HCT116 (cell line): ENCODE data around the gene RGS7. TPM values are rescaled to one million over a fixed set of nuclear protein-coding genes. Genes with fewer than 3 reads are reported as not detected.

Experiments used
- ATAC-seq: fragments of 200-7000 bp; cut with Tn5 transposase; 2 replicates; pipeline ENCODE4 v1.9.1; 2020; ENCODE audit warnings: mild to moderate bottlenecking, moderate library complexity
- BruUV-seq: library from RNA; stranded (reverse); fragments of 400-500 nt; replicated peaks from 2 replicates; lab custom pipeline; 2021; lab: Mats Ljungman, UMichigan
- CTCF ChIA-PET: fragments of 300-600 bp; sonication (Branson Sonifier 250); formaldehyde crosslinking; loops from one replicate; lab custom pipeline; 2021; ENCODE audit warnings: antibody characterized with exemption; lab: Charles Lee
- POLR2A ChIA-PET: fragments of 300-600, 350-600 bp; sonication (Branson Sonifier 250); formaldehyde crosslinking; loops from one replicate; lab custom pipeline; 2021; ENCODE audit warnings: antibody characterized with exemption; lab: Charles Lee
- RAD21 ChIA-PET, 2 experiments: fragments of 300-600 bp; sonication (Branson Sonifier 250); formaldehyde crosslinking; loops; one replicate each; lab custom pipeline; 2023; ENCODE audit warnings: low total read pairs in 2 of 2; ENCODE audit not compliant: uncharacterized antibody in 2 of 2, unreplicated experiment in 2 of 2, low non-redundant PET in 1 of 2; lab: Charles Lee
- DNase-seq: peaks from one replicate; pipeline ENCODE4 v3.0.0-alpha.2; 2010; ENCODE audit warnings: low read depth, low spot score
- H2AFZ ChIP-seq: fragments of 200-600 bp; shearing (Covaris generic), sonication (generic); 2 replicates; pipeline ENCODE4 v1.6.1; 2017; ENCODE audit warnings: low read depth, mixed run types, mixed read lengths, antibody characterized with exemption, low read length; ENCODE audit not compliant: poor library complexity, severe bottlenecking
- H3K27ac ChIP-seq: 2 replicates; pipeline ENCODE4 v1.5.1; 2012; ENCODE audit warnings: low read depth, low read length
- H3K27me3 ChIP-seq: fragments of 200-600 bp; sonication (generic); 2 replicates; pipeline ENCODE4 v1.6.1; 2016; ENCODE audit warnings: mixed run types, low read length, mixed read lengths; ENCODE audit not compliant: insufficient read depth
- H3K36me3 ChIP-seq, 2 experiments: fragments of 200-500 bp in 1 of 2; fragments of 200-600 bp in 1 of 2; sonication (Bioruptor generic) in 1 of 2; sonication (generic) in 1 of 2; 2 replicates each; pipeline versions ENCODE4 v1.5.1 to v1.6.1; 2014 to 2016; ENCODE audit warnings: low read length in 2 of 2, inconsistent platforms in 1 of 2, mixed read lengths in 1 of 2, mixed run types in 1 of 2; ENCODE audit not compliant: insufficient read depth in 2 of 2, control insufficient read depth in 1 of 2
- H3K4me1 ChIP-seq, 2 experiments: fragments of 200-600 bp in 1 of 2; sonication (generic) in 1 of 2; 2 replicates each; pipeline versions ENCODE4 v1.5.1 to v1.6.1; 2012 to 2017; ENCODE audit warnings: low read length in 2 of 2, inconsistent platforms in 1 of 2, mild to moderate bottlenecking in 1 of 2, mixed read lengths in 1 of 2, mixed run types in 1 of 2, moderate library complexity in 1 of 2; ENCODE audit not compliant: insufficient read depth in 2 of 2, control insufficient read depth in 1 of 2
- H3K4me2 ChIP-seq: fragments of 200-600 bp; sonication (generic); 2 replicates; pipeline ENCODE4 v1.6.1; 2017; ENCODE audit warnings: mixed run types, low read length, mixed read lengths
- H3K4me3 ChIP-seq, 2 experiments: fragments of 200-600 bp in 1 of 2; sonication (generic) in 1 of 2; replicated peaks in 1 of 2; 2 replicates each; pipeline ENCODE4 v1.5.1; 2011 to 2016; ENCODE audit warnings: low read length in 2 of 2, control low read depth in 1 of 2, low read depth in 1 of 2, mild to moderate bottlenecking in 1 of 2, mixed read lengths in 1 of 2, mixed run types in 1 of 2
- H3K79me2 ChIP-seq: fragments of 200-600 bp; sonication (generic); 2 replicates; pipeline ENCODE4 v1.6.1; 2017; ENCODE audit warnings: mild to moderate bottlenecking, mixed run types, low read length, moderate library complexity, mixed read lengths; ENCODE audit not compliant: insufficient read depth
- H3K9ac ChIP-seq: fragments of 200-600 bp; sonication (generic); 2 replicates; pipeline ENCODE4 v1.6.1; 2016; ENCODE audit warnings: low read length, mixed read lengths
- H3K9me2 ChIP-seq: fragments of 200-600 bp; sonication (generic), shearing (Covaris generic); 2 replicates; pipeline ENCODE4 v1.6.1; 2017; ENCODE audit warnings: mixed run types, mild to moderate bottlenecking, moderate library complexity; ENCODE audit not compliant: insufficient read depth
- H3K9me3 ChIP-seq, 2 experiments: fragments of 200-500 bp in 1 of 2; fragments of 200-600 bp in 1 of 2; sonication (Bioruptor generic) in 1 of 2; sonication (generic) in 1 of 2; 2 replicates each; pipeline ENCODE4 v1.6.1; 2014 to 2017; ENCODE audit warnings: low read length in 2 of 2, mixed read lengths in 2 of 2, inconsistent platforms in 1 of 2, low read depth in 1 of 2, mild to moderate bottlenecking in 1 of 2, mixed run types in 1 of 2, moderate library complexity in 1 of 2; ENCODE audit not compliant: control insufficient read depth in 1 of 2, insufficient read depth in 1 of 2
- H4K20me1 ChIP-seq: fragments of 200-600 bp; sonication (generic), shearing (Covaris generic); 2 replicates; pipeline ENCODE4 v1.6.1; 2017; ENCODE audit warnings: mixed run types, mild to moderate bottlenecking, moderate library complexity; ENCODE audit not compliant: insufficient read depth
- ATF3 ChIP-seq: IDR thresholded peaks from 2 replicates; pipeline ENCODE4 v1.6.1; 2012
- CBX3 ChIP-seq: IDR thresholded peaks from 2 replicates; pipeline ENCODE4 v1.6.1; 2012; ENCODE audit warnings: low read depth
- CEBPB ChIP-seq: IDR thresholded peaks from 2 replicates; pipeline ENCODE4 v1.6.1; 2012; ENCODE audit warnings: low read depth
- EGR1 ChIP-seq: IDR thresholded peaks from 2 replicates; pipeline ENCODE4 v1.6.1; 2012; ENCODE audit warnings: low read depth
- ELF1 ChIP-seq: IDR thresholded peaks from 2 replicates; pipeline ENCODE4 v1.6.1; 2012; ENCODE audit warnings: low read depth, borderline replicate concordance
- JUND ChIP-seq: IDR thresholded peaks from 2 replicates; pipeline ENCODE4 v1.6.1; 2012
- POLR2A ChIP-seq: IDR thresholded peaks from 2 replicates; pipeline ENCODE4 v1.7.0; 2011; ENCODE audit warnings: borderline replicate concordance; ENCODE audit not compliant: insufficient read depth, insufficient read length; ENCODE audit errors: extremely low read depth
- POLR2AphosphoS5 ChIP-seq: IDR thresholded peaks from 2 replicates; pipeline ENCODE4 v1.6.1; 2011; ENCODE audit warnings: mild to moderate bottlenecking, low read depth, low read length, moderate library complexity
- RAD21 ChIP-seq: IDR thresholded peaks from 2 replicates; pipeline ENCODE4 v1.6.1; 2012; ENCODE audit warnings: low read depth, mild to moderate bottlenecking
- SIN3A ChIP-seq: IDR thresholded peaks from 2 replicates; pipeline ENCODE4 v1.6.1; 2012; ENCODE audit warnings: low read depth
- TCF7L2 ChIP-seq: IDR thresholded peaks from 2 replicates; pipeline ENCODE4 v1.7.0; 2011; ENCODE audit warnings: borderline replicate concordance, inconsistent platforms; ENCODE audit not compliant: insufficient read depth, insufficient read length; ENCODE audit errors: extremely low read depth
- ZBTB33 ChIP-seq: IDR thresholded peaks from 2 replicates; pipeline ENCODE4 v1.6.1; 2011; ENCODE audit warnings: mild to moderate bottlenecking, low read length, moderate library complexity; ENCODE audit not compliant: insufficient replicate concordance; ENCODE audit errors: extremely low read depth
- ZFX ChIP-seq: fragments of 450-650 bp; IDR thresholded peaks from 2 replicates; pipeline ENCODE4 v1.6.1; 2017
- ZNF274 ChIP-seq: fragments of 200-500 bp; sonication (Bioruptor generic); IDR thresholded peaks from 2 replicates; pipeline ENCODE4 v1.6.1; 2014; ENCODE audit warnings: mild to moderate bottlenecking, low read depth, low read length, inconsistent platforms
- intact Hi-C: fragments of 100-400 bp; cut with micrococcal nuclease; formaldehyde crosslinking; loops from 2 replicates; pipeline ENCODE4 v1.10.0; 2022
- total RNA-seq: library from RNA; stranded (reverse); gene quantifications from one replicate; pipeline ENCODE4 v1.2.1, GENCODE V29; 2021; ENCODE audit not compliant: unreplicated experiment
- TF ChIP-seq, protein P1 (sequence below): IDR thresholded peaks from 2 replicates; pipeline ENCODE4 v1.6.1; 2012; ENCODE audit warnings: low read depth
- TF ChIP-seq, protein P2 (sequence below): IDR thresholded peaks from 2 replicates; pipeline ENCODE4 v1.6.1; 2012
- TF ChIP-seq, protein P3 (sequence below), 3 experiments: fragments of 200-600 bp in 1 of 3; sonication (generic) in 1 of 3; IDR thresholded peaks in 2 of 3; conservative IDR thresholded peaks in 1 of 3; 2 replicates each; pipeline ENCODE4 v1.5.1; 2012 to 2017; ENCODE audit warnings: low read depth in 2 of 3, low read length in 2 of 3, antibody characterized with exemption in 1 of 3, borderline replicate concordance in 1 of 3, control low read depth in 1 of 3, mild to moderate bottlenecking in 1 of 3, mixed read lengths in 1 of 3, mixed run types in 1 of 3, moderate library complexity in 1 of 3; ENCODE audit not compliant: insufficient read depth in 1 of 3

Gene RGS7
- total RNA-seq, 1 experiment from 2014 or later, result not detected

DNA sequence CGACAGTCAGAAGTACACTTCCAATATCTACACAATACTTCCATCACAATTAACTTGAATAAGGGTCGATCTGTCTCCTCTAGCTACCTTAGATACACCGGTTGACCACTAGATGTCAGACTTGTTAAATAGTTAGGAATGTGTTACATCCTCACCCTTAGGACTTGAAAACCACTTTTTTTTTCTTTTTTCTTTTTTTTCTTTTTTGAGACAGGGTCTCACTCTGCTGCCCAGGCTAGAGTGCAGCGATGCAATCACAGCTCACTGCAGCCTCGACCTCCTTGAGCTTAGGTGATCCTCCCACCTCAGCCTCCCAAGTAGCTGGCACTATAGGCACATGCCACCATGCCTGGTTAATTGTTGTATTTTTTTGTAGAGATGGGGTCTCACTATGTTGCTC lies 624.6 kb downstream of the RGS7 start:
- Histone ChIP-seq H3K27me3 (no peaks in the 10 kb centered on the region), H3K79me2 (no peaks in the 10 kb centered on the region), H3K36me3 (no peaks in the 10 kb centered on the region), H3K4me2 (no peak overlapping the region), H3K9me3 (peaks cover 3 to 6% of the 10 kb centered on the region in 2 experiments; a peak in 1 of 4 replicates), H3K9ac (no peak overlapping the region), H3K27ac (no peak overlapping the region), H4K20me1 (no peaks in the 10 kb centered on the region), H3K4me1 (no peaks in the 10 kb centered on the region), H3K9me2 (no peaks in the 10 kb centered on the region), H3K4me3 (no peak overlapping the region), H2AFZ (no peak overlapping the region)
- intact Hi-C loops, result loop anchor here (1.0 kb wide), 2 partner anchors 753 to 768 kb away; no protein-coding TSS in a partner anchor
- ChIA-PET CTCF (interaction anchor here (0.8 to 1.1 kb wide), 4 partner anchors 151 to 754 kb away, joined by 3 to 6 read pairs (median 4); no protein-coding TSS in a partner anchor), POLR2A (no interaction called here), RAD21 (interaction anchor here in 1 of 2 experiments (0.9 kb wide), 1 partner anchor 63 kb away, joined by 4 read pairs; no protein-coding TSS in a partner anchor)
- ATAC-seq, result peak; percentile 76
- DNase-seq, result peak; percentile 12
- TF ChIP-seq POLR2AphosphoS5 (no peak), ATF3 (no peak), ZBTB33 (no peak), JUND (no peak), SIN3A (no peak), ELF1 (no peak), TCF7L2 (no peak), CBX3 (no peak), ZFX (no peak), POLR2A (no peak), EGR1 (no peak), ZNF274 (no peak), CEBPB (no peak), RAD21 (peak; percentile 56)
- TF ChIP-seq, protein P1, sequence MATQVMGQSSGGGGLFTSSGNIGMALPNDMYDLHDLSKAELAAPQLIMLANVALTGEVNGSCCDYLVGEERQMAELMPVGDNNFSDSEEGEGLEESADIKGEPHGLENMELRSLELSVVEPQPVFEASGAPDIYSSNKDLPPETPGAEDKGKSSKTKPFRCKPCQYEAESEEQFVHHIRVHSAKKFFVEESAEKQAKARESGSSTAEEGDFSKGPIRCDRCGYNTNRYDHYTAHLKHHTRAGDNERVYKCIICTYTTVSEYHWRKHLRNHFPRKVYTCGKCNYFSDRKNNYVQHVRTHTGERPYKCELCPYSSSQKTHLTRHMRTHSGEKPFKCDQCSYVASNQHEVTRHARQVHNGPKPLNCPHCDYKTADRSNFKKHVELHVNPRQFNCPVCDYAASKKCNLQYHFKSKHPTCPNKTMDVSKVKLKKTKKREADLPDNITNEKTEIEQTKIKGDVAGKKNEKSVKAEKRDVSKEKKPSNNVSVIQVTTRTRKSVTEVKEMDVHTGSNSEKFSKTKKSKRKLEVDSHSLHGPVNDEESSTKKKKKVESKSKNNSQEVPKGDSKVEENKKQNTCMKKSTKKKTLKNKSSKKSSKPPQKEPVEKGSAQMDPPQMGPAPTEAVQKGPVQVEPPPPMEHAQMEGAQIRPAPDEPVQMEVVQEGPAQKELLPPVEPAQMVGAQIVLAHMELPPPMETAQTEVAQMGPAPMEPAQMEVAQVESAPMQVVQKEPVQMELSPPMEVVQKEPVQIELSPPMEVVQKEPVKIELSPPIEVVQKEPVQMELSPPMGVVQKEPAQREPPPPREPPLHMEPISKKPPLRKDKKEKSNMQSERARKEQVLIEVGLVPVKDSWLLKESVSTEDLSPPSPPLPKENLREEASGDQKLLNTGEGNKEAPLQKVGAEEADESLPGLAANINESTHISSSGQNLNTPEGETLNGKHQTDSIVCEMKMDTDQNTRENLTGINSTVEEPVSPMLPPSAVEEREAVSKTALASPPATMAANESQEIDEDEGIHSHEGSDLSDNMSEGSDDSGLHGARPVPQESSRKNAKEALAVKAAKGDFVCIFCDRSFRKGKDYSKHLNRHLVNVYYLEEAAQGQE, result no peak
- TF ChIP-seq, protein P2, sequence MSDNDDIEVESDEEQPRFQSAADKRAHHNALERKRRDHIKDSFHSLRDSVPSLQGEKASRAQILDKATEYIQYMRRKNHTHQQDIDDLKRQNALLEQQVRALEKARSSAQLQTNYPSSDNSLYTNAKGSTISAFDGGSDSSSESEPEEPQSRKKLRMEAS, result no peak
- TF ChIP-seq, protein P3, sequence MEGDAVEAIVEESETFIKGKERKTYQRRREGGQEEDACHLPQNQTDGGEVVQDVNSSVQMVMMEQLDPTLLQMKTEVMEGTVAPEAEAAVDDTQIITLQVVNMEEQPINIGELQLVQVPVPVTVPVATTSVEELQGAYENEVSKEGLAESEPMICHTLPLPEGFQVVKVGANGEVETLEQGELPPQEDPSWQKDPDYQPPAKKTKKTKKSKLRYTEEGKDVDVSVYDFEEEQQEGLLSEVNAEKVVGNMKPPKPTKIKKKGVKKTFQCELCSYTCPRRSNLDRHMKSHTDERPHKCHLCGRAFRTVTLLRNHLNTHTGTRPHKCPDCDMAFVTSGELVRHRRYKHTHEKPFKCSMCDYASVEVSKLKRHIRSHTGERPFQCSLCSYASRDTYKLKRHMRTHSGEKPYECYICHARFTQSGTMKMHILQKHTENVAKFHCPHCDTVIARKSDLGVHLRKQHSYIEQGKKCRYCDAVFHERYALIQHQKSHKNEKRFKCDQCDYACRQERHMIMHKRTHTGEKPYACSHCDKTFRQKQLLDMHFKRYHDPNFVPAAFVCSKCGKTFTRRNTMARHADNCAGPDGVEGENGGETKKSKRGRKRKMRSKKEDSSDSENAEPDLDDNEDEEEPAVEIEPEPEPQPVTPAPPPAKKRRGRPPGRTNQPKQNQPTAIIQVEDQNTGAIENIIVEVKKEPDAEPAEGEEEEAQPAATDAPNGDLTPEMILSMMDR (IDR thresholded peaks at IDR 0.05 in 2 of 3, conservative IDR thresholded peaks at IDR 0.05 in 1 of 3; ENCODE audit: borderline replicate concordance in 1 of 3, insufficient read depth in 1 of 3, low read depth in 2 of 3, low read length in 2 of 3), result peak; percentile 12 to 48 (median 32); a peak in 4 of 6 replicates
- BruUV-seq, result no TSS peak
